ENCODE results near the gene ACMSD. TPM values are rescaled to one million over a fixed set of nuclear protein-coding genes. Genes with fewer than 3 reads are reported as not detected.
A peak's percentile ranks its signal among the peaks of the same experiment; 100 is the strongest.
"Not testable (repeated sequence)": the region's sequence is repeated elsewhere in the genome, so short reads cannot be mapped to it uniquely, and the experiment has no call there.

The ACMSD gene
- total RNA-seq, 1 experiment from 2014 or later, result not detected

DNA sequence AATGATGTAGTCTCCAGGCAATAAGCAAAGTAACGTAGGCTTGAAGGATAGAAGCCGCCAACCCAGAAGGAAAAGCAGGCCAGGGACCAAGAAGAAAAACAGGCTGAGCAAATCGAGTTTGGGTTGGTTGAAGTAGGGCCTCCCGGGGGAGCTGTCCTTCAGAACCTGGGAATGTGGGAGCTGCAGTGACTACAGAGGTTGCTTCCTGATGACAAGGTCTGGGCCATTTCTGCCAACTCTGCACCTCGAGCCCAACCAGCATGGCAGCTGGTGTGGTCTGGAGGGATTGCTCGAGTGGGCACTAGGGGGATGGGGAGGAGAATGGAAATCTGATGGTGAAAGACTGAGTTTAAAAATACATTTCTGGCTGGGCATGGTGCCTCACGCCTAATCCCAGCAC, 14.1 kb downstream of the ACMSD start:
- no peak for DNase-seq (ENCODE audit: low read depth)

DNA sequence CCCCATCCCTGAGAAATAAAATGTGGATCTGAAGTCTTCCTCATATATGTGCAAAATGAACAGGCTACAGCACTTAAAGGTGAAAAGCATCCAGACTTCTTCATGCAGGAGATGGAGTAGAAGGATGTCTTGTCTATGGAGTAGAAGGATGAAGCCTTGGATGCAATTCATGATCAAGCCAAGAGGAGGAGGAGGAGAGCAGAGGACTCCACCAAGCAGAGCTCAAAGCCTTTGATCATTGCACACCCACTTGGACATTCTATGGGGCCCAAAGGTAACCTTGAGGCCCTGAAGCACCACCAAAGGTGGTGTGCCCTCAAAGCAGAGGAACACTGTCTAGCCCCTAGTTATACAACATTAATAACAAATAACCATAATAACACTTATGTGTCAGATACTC, 17.3 kb downstream of the ACMSD start:
- DNase-seq (ENCODE audit: low read depth), result no peak

DNA sequence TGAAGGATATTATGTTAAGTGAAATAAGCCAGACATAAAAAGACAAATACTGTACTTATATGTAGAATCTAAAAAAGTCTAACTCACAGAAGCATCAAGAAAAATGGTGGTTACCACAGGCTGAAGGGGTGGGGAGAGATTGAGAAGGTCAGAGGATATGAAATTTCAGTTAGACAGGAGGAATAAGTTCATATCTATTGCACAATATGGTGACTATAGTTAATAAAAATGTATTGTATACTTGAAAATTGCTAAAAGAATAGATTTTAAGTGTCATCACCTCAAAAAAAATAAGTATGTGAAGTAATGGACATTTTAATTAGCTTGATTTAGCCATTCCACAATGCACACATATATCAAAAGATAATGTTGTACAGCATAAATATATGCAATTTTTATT, 19.8 kb downstream of the ACMSD start:
- DNase-seq (ENCODE audit: low read depth), result no peak

DNA sequence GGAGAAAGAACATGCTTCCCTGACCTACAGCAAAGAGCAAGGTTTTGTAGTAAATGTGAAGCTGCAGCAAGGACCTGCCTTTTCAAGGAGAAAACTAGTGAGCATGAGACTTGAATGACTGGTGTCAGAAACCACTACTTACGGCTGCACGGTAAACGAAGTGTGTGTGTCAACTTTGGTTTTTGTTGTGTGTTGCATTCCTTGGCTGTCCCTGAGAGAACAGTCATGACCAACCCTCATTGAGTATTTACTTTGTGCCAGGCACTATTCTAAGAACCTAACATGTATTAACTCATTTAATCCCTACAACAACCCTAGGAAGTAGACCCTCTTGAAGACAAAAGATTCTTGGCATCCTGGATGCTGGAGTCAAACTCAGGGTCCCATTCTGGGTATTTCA, 22.8 kb downstream of the ACMSD start:
- no peak for DNase-seq (ENCODE audit: low read depth)

DNA sequence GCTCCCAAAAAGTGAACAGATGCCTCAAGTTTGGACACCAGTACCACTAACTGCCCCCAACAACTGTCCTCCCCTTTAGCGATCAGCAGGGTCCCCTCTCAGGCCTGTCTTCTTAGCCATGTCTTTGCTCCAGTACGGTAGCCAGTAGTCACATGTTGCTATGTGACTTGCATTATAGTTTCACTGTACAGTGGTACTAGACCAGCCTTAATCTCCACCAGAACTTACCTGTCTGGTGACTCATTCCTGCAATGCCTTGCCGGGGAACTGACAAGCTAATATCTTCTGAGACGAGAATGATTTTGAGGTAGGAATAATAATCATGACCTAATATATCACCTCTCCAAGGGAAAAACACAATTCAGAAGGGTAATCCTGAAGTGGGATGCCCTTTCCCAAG, 23.7 kb downstream of the ACMSD start:
- DNase-seq (ENCODE audit: low read depth), result no peak

DNA sequence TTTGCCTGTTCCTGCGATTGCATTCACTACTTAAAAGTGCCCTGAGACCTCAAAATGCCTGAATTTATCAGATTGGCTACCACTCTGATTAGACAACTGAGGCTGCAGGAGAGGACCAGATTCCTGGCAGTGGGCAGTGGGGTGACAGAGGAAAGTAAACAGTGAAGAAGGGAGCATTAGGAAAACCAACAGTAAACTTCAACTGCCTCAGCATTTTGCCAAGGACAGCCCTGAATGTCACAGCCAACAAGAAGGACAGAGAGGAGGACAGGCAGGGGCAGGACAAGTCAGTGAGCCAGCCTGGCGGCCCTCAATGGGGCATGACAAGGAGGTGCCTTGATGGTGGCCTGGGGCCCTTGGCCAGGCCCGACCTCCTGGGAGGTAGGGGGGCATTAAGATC, 24.3 kb downstream of the ACMSD start:
- DNase-seq (ENCODE audit: low read depth), result no peak

DNA sequence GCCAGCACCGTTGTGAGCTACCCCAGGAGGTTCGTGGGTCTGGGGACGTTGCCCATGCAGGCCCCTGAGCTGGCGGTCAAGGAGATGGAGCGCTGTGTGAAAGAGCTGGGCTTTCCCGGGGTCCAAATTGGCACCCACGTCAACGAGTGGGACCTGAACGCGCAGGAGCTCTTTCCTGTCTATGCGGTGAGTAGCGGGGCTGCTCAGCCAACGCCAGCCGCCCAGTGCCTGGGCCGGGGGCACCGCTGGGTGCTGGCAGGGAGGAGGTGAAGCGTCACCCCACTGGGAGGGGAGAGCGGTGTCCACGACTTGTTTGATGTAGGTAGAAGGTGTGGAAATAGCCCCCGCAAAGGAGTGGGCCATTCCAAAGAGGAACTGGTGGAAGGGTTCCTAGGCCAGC, 25.0 kb downstream of the ACMSD start:
- no peak for DNase-seq (ENCODE audit: low read depth)

DNA sequence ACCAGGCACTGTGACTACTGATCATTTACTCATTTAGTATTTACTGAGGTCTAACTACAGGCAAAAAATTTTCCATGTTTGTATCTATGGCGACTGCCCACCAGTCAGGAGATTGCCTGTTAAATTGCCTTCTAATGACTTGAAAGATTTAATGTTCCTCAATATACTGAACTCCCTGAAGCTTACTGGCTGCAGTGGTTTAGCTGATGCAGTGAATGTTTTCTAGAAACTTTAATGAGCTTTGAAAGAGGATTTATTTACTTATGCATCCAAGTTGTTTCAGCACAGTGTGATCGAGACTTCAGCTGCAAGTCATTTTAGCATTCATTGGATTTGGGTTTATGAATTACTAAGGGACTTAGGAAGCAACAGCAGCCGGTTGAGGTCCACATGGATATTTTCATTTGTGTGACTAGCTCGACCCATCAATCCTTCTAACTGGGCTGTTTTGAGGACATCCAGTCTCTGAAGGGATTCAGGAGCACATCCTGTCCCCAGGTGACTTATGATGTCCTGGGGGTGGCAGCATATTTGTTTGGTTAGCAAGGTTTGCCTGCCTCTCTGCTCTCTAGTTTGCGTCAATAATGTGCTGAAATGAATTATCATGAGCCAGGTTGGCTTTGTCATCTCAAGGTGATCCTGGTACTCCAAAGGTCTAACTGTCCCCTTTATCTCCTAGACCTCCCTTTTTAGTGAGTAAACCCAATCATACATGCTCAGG, 26.8 kb downstream of the ACMSD start:
- no peak for DNase-seq (ENCODE audit: low read depth)

DNA sequence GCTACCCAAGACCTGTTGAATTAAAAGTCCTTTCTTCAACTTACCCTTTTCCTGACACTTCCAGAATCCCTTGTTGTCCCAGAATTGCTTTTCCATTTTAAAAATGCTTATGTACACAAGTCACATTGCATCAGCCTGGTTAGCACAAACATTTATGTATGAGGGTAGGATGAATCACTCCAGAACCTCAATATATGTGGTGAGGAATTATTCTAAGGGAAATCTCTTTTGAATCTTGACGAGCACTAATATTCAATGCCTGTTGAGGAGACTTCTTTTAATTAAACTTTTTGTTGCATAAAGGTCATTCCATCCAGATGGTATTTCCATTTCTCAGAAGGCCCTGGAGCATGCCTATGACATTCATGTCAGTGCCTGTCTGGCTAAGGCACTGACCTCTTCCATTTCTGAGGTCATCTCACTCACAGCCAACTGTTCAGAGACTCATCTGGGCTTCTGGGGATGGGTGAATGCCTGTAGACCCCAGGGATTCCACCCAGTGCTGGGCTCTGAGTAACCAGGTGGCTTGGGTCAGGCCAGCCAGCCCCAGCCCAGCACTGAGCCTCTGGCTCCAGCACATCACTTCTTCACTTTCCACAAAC, 28.2 kb downstream of the ACMSD start:
- DNase-seq (ENCODE audit: low read depth), result no peak

DNA sequence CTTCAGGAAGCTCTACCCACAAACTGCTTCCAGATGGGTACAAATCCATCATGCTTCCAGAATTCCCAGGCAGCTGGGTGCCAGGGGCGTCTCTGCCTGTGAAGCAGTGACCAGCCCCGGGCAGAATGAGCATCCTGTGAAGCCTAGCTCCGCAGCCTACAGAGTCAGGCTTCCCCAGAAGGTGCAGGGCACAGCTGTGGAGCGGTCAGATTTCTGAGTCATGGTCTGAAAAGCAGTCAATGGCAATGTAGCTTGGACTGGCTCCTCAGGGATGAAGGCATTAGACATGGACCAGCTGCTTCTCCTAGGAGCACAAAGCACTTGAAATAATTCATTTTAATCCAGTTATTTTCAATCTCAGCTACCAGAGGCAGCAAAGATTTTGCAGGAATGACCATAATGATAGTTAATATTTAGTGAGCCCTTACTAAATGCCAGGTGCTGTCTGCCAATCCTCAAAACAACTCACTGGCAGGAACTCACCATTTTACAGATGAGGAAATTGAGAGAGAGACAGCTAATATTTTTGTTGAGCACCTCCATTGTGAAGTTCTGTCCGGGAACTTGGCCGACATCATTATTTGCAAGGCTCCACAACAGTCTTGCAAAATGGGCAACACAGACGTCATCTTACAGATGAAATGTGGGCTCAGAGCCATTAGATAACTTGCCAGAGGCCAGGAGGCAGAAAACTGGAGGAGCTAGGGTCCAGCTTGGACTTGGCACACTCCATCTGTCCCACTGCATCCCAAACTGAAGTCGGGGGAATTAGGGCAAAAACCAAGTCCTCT, 31.7 kb downstream of the ACMSD start:
- no peak for DNase-seq (ENCODE audit: low read depth)

DNA sequence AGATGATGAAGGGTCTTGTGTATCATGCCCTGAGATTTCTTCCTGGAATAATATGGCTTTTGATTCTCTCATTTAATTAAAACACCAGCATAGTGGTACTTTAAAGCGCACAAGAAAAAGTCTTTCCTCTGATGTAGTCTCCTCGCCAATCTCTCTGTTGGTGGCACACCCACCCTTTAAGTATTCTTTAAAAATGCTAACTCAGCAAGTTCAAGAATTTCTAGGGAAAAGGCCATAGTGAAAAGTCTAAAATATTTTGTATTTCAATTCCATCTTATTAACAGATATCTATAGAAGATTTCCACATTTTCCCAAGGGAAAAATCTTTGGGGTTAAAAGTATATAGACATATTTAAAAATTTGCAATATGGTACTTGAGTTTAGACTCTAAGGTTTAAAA, 34.7 kb downstream of the ACMSD start:
- DNase-seq (ENCODE audit: low read depth), result no peak

DNA sequence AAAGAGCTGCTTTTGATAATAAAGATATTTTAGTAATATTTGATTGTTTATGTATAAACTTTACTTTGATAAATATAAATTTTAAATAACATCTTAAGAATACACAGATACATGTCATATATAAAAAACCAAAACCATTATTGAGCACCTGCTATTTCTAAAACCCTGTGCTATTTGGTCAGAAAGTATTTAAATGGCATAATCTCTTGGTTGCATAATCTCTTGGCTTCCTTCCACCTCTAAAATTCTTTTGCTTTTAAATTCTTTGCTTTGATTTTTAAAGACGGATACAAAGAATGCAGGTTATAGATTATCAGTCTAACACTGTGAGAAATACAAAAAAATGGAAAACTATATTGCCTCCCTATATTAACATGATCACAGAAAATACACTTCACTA, 36.9 kb downstream of the ACMSD start:
- DNase-seq (ENCODE audit: low read depth), result no peak

DNA sequence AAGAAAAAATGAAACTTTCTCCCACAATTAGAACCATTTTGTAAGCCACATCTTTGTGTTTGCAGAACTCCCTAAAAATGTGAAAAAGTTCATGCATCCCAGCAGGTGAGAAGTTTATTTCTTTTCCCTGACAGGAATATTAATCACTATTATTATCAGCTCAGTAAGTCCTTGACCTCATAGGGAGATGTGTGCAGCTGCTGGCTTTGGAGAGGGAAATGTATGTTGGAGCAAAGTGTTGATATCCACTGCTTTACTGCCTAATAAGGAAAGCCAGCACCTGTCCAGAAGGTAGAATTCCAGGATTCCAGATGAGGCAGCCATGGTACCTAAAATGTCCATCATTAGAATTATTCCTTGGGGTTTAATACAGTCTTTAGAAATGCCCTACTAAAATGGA, 44.4 kb downstream of the ACMSD start:
- DNase-seq (ENCODE audit: low read depth), result no peak

DNA sequence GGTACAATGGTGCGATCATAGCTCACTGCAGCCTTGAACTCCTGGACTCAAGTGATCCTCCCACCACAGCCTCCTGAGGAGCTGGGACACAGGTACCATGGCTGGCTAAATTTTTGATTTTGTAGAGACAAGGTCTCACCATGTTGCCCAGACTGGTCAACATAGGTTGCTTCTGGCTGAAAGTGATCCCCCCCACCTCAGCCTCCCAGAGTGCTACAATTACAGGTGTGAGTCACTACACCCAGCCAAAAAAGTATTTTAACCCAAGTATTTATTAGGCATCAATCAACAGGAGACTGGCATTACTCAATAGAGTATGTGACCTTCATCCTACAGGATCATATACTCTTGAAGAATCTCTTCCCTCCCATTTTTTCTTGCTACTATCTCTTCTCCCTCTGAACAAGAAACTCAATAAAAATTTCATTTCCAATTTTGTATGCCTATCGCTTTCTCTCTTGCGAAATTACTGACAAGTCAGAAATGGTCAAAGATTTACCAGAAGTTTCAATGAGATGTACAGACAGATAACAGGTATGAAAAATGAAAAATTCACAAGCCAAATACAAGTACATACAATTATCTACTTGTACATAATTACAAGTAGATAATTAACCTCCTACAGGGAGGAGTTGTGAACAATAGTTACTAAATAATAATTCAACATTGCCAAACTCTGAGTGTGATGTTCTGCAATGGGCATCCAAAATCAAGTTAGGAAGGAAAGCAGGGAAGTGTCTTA, 45.3 kb downstream of the ACMSD start:
- no peak for DNase-seq (ENCODE audit: low read depth)

DNA sequence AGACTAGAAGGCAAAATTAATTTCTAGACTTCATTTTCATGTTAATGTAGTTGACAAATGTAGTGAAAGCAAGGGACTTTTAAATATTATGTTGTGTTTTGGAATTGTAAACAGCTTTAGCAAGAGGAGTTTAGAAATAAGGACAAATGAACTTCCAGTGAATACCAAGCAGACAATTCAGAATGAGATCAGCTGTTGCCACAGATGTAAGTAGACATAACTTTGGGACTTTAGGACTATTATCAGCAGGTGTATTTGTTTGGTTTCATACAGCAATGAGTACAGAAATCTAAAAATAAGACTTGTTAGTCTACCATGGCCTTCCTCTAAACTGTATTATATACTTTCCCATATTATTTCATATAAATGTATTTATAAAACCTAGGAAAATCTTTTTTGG, 46.0 kb downstream of the ACMSD start:
- no peak for DNase-seq (ENCODE audit: low read depth)

DNA sequence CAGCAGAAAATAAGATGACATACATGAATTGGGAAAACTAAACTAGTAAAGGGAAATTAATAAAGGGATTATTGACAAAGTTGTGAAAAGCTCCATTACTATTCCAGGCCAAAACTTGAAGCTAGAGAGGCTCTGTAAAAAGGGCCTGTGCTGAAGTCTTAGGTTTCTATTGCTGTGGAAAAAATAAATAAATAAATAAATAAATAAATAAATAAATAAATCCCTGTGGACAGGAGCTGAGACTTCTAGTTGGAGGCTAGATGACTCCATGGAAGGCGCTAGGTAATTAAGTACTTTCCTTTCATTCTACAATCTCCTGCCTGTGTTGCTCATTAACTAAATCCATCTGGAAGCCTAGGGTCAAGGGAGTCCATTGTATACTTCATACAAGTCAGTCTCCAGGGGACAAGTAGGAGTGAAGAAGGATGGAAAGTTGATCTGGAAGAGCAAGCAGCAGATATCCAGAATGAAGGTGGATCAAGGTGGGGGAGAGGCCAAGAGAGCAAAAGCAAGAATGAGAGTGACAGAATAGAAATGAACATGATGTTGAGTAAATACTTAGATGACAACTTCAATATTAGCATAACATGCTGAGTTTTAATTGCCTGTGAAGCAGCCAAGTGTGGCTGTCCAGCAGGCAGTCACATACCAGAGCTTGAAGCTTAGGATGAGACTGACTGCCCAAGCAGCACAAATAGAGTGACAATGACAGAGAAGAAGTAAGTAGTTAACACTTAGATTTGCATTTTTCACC, 54.0 kb downstream of the ACMSD start:
- no peak for DNase-seq (ENCODE audit: low read depth)

DNA sequence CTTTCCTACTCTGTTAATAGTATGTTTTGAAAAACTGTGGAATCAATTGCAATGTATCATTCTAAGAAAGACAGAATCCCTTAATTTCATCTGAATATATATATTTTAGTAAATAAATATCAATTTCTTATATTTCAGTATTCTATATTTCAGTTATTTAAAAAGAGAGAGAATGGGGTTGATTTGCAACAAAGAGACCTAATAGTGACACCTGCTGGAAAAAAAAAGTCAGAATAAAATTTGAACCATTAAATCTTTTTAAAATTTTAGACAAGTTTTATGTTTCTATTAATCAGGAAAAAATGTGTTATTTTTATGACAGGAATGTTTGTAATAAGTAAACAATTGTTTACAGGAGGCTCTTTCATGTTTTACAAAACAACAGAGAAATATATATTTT, 59.5 kb downstream of the ACMSD start:
- no peak for DNase-seq (ENCODE audit: low read depth)

DNA sequence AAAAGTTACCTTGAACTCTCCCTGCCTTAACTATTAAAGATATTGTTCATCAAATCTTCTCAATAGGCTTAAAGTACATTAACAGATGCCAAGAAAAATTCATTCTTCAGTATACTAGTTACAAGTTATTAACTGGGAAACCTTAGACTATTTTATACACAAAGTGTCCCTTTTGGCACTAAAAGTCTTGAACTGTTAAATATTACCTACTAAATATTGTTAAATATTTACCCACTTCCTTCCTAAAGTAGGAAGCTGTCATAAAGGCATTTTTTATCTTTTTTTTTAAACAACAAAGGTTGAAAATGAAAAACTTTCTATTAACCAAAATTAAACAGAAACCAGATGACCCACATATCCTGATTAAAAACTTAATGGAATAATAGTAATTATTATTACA, 60.8 kb downstream of the ACMSD start:
- DNase-seq (ENCODE audit: low read depth), result no peak

DNA sequence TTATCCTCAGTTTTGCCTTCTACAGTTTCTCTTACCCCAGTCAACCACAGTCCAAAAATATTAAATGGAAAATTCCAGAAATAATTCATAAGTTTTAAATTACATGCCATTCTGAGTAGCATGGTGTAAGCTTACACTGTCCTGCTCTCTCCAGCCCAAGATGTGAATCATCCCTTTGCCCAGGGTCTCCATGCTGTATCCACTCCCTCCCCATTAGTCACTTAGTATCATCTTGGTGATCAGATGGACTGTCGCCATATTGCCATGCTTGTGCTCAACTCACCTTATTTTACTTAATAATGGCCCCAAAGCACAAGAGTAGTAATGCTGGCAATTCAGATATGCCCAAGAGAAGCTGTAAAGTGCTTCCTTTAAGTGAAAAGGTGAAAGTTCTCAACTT, 61.7 kb downstream of the ACMSD start:
- peak; percentile 29 for DNase-seq (ENCODE audit: low read depth)

DNA sequence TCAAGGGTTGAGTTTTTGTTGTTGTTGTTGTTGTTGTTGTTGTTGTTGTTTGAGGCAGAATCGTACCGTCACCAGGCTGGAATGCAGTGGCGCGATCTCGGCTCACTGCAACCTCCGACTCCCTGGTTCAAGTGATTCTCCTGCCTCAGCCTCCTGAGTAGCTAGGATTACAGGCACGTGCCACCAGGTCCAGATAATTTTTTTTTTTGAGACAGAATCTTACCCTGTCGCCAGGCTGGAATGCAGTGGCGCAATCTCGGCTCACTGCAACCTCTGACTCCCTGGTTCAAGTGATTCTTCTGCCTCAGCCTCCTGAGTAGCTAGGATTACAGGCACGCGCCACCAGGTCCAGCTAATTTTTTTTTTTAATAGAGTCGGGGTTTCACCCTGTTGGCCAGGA, 65.3 kb downstream of the ACMSD start:
- not testable (repeated sequence) for DNase-seq (ENCODE audit: low read depth)

DNA sequence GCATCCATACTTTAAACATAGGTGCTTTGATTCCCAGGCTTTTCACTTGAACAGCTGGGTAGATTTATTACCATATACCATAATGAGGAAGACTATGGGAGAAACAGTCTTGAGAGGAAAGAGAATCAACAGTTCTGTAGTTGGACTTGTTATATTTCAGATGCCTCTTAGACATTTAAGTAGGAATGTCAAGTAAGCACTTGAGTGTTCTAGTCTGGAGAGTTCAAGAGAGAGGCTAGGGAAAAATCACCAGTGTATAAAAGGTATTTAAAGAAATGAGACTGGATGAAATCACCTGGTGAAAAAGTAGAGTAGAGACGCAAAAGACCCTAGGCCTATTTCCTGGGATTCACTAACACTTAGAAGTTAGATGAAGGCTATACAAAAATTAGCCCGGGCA, 66.8 kb downstream of the ACMSD start:
- no peak for DNase-seq (ENCODE audit: low read depth)

DNA sequence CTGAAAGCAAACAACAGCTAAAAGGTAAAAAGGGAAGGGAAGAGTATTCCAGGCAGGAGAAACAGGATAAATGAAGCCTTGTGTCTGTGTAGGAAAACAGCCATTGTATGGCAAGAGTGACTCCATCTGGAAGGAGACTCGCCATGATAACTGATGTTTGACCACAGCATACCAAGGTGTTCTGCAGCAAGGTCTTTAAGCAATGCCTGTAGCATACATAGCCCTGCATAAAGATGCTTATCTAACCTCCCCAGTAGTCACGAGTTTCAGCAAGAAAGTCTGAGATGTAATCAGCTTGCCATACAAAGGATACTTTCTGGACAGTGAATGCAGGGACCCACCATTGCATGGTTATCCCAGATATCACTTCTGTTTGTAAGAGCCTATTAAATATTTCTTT, 68.3 kb downstream of the ACMSD start:
- DNase-seq (ENCODE audit: low read depth), result no peak
